Naive thymus-derived CD8-positive, alpha-beta T cell (primary cell): ENCODE results near the gene NEURL1. TPM values are rescaled to one million over a fixed set of nuclear protein-coding genes. Genes with fewer than 3 reads are reported as not detected.

Experiments
- ATAC-seq, 2 donors: fragments of 150-1000 bp; cut with Tn5 transposase in 1 of 2; sonication (Bioruptor Pico), chemical (Tn5 transposase) in 1 of 2; 1 replicate in 1 of 2; 2 replicates in 1 of 2; pipeline ENCODE4 v1.10.0; 2021; ENCODE audit warnings: mild to moderate bottlenecking in 2 of 2, moderate library complexity in 2 of 2
- POLR2A ChIA-PET: fragments of 350-600 bp; sonication (Branson Sonifier 250); formaldehyde crosslinking; loops from one replicate; lab custom pipeline; 2021; ENCODE audit warnings: antibody characterized with exemption; lab: Charles Lee
- DNase-seq, 10 donors: peaks; one replicate each; pipeline versions ENCODE4 v3.0.0 to v3.0.0-alpha.2; 2020 to 2022
- H3K27ac Mint-ChIP-seq, 10 donors: one replicate each; pipeline ENCODE4 v1.8.0; 2020 to 2022; ENCODE audit warnings: mild to moderate bottlenecking in 10 of 10, mixed read lengths in 10 of 10, moderate library complexity in 4 of 10, inconsistent platforms in 1 of 10
- H3K27me3 Mint-ChIP-seq, 5 donors: one replicate each; pipeline ENCODE4 v1.8.0; 2021 to 2022; ENCODE audit warnings: mixed read lengths in 5 of 5
- H3K36me3 Mint-ChIP-seq, 3 donors: one replicate each; pipeline ENCODE4 v1.8.0; 2020 to 2022; ENCODE audit warnings: mixed read lengths in 3 of 3, mild to moderate bottlenecking in 2 of 3, inconsistent platforms in 1 of 3
- H3K4me1 Mint-ChIP-seq, 4 donors: one replicate each; pipeline ENCODE4 v1.8.0; 2021 to 2022; ENCODE audit warnings: mixed read lengths in 4 of 4
- H3K4me3 Mint-ChIP-seq, 10 donors: one replicate each; pipeline ENCODE4 v1.8.0; 2020 to 2022; ENCODE audit warnings: mild to moderate bottlenecking in 10 of 10, mixed read lengths in 10 of 10, moderate library complexity in 6 of 10, inconsistent platforms in 1 of 10
- H3K9me3 Mint-ChIP-seq, 9 donors: one replicate each; pipeline ENCODE4 v1.8.0; 2020 to 2022; ENCODE audit warnings: mixed read lengths in 9 of 9, mild to moderate bottlenecking in 3 of 9, inconsistent platforms in 1 of 9, moderate library complexity in 1 of 9
- polyA plus RNA-seq, 3 donors: library from polyadenylated mRNA; unstranded; fragments of 300-500 nt; fragmentation: Illumina TruSeq; gene quantifications; one replicate each; pipeline ENCODE4 v1.2.3, GENCODE V29; 2021
- total RNA-seq, 8 experiments: library from RNA in 2 of 8; stranded (reverse) in 2 of 8; gene quantifications; one replicate each; pipeline ENCODE4 v1.2.3 and lab custom pipeline; 2021 to 2026

The NEURL1 gene
- total and polyA plus RNA-seq, 5 experiments from 2014 or later, result 0.17 to 1.3 (median 0.73) TPM

- H3K4me1 Mint-ChIP-seq, result no peaks in the 10 kb centered on the region
- no peak overlapping the region for H3K4me3 Mint-ChIP-seq
- no peak for DNase-seq
- H3K27me3 Mint-ChIP-seq, result no peaks in the 10 kb centered on the region
- H3K9me3 Mint-ChIP-seq, result no peaks in the 10 kb centered on the region
- peaks cover 0 to 3% (median 0%) of the 10 kb centered on the region in 3 donors for H3K36me3 Mint-ChIP-seq
- no peak for ATAC-seq
- POLR2A ChIA-PET, result no interaction called here
- peak overlapping the region in 2 of 10 donors; percentile 37 to 71 for H3K27ac Mint-ChIP-seq
These were observed 145.4 kb downstream of the NEURL1 start for GRCh38 chr10:103638948-103639347.

- POLR2A ChIA-PET, result interaction anchor here (0.6 kb wide), 1 partner anchor 10 kb away, joined by 6 read pairs; no protein-coding TSS in a partner anchor
- DNase-seq (no peak), ATAC-seq (no peak)
- Mint-ChIP-seq H3K36me3 (peaks cover 0 to 3% (median 0%) of the 10 kb centered on the region in 3 donors), H3K4me3 (no peak overlapping the region), H3K27me3 (no peaks in the 10 kb centered on the region), H3K9me3 (no peaks in the 10 kb centered on the region), H3K4me1 (peaks cover 0 to 6% (median 0%) of the 10 kb centered on the region in 4 donors), H3K27ac (peak overlapping the region in 1 of 10 donors; percentile 51)
These were observed 147.1 kb downstream of the NEURL1 start for GRCh38 chr10:103640436-103641181.

- DNase-seq (no peak), ATAC-seq (no peak)
- H3K4me1 Mint-ChIP-seq, result peaks cover 0 to 6% (median 0%) of the 10 kb centered on the region in 4 donors
- H3K27me3 Mint-ChIP-seq, result no peaks in the 10 kb centered on the region
- peaks cover 0 to 3% (median 0%) of the 10 kb centered on the region in 3 donors for H3K36me3 Mint-ChIP-seq
- no peak overlapping the region for H3K27ac Mint-ChIP-seq
- POLR2A ChIA-PET, result no interaction called here
- H3K4me3 Mint-ChIP-seq, result no peak overlapping the region
- no peaks in the 10 kb centered on the region for H3K9me3 Mint-ChIP-seq
These were observed 147.8 kb downstream of the NEURL1 start for GRCh38 chr10:103641326-103641725.

Other genes starting within 250 kb of the NEURL1 start
- gene RPEL1, start 247.8 kb upstream of the NEURL1 start, total RNA-seq, result not detected
- not detected for gene RPEL1, start 247.8 kb upstream of the NEURL1 start, polyA plus RNA-seq
- not detected for gene INA, start 216.6 kb upstream of the NEURL1 start, total RNA-seq
- gene INA, start 216.6 kb upstream of the NEURL1 start, polyA plus RNA-seq, result not detected
- 1 to 10 TPM; 7.9 to 8.1 TPM for gene PCGF6, start 142.6 kb upstream of the NEURL1 start, total RNA-seq
- gene PCGF6, start 142.6 kb upstream of the NEURL1 start, polyA plus RNA-seq, result 1 to 10 TPM; 4.4 to 7.2 (median 5.3) TPM
- 1 to 10 TPM; 6.2 to 6.6 TPM for gene TAF5, start 125.7 kb upstream of the NEURL1 start, total RNA-seq
- 1 to 10 TPM; 1.3 to 3.7 (median 2.6) TPM for gene TAF5, start 125.7 kb upstream of the NEURL1 start, polyA plus RNA-seq
- 100 to 1,000 TPM; 140 to 146 TPM for gene ATP5MK, start 97.2 kb upstream of the NEURL1 start, total RNA-seq
- gene ATP5MK, start 97.2 kb upstream of the NEURL1 start, polyA plus RNA-seq, result 100 to 1,000 TPM; 385 to 601 (median 461) TPM
- gene PDCD11, start 97.1 kb upstream of the NEURL1 start, total RNA-seq, result 10 to 100 TPM; 40.3 to 44.2 TPM
- 10 to 100 TPM in 1 of 3 donors, 1 to 10 TPM in 2; 8.6 to 14.9 (median 9.9) TPM for gene PDCD11, start 97.1 kb upstream of the NEURL1 start, polyA plus RNA-seq
- gene CALHM2, start 41.3 kb upstream of the NEURL1 start, total RNA-seq, result 10 to 100 TPM; 18.6 to 22.4 TPM
- gene CALHM2, start 41.3 kb upstream of the NEURL1 start, polyA plus RNA-seq, result 10 to 100 TPM in 1 of 3 donors, 1 to 10 TPM in 2; 3.0 to 16.8 (median 5.8) TPM
- gene CALHM1, start 34.8 kb upstream of the NEURL1 start, total RNA-seq, result not detected
- gene CALHM1, start 34.8 kb upstream of the NEURL1 start, polyA plus RNA-seq, result under 1 TPM in 1 of 3 donors, not detected in 2; 0.05 TPM
- not detected for gene CALHM3, start 14.5 kb upstream of the NEURL1 start, total RNA-seq
- not detected for gene CALHM3, start 14.5 kb upstream of the NEURL1 start, polyA plus RNA-seq